ENCODE data around the gene GFI1B.

DNA sequence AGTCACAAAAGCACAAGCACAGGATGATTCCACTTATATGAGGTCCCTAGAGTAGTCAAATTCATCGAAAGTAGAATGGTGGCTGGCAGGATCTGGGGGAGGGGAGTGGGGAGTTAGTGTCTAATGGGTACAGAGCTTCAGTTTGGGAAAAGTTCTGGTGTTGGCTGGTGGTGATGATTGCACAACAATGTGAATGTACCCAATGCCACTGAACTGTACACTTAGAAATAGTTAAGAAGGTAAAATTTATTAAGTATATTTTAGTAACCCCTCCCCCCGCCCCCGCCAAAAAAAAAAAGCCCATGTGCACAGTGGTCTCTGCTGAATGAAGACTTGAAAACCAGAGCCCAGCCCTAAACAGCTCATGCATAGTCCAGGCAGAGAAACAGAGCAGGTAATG, 27.5 kb downstream of the GFI1B start:
- TF ChIP-seq, protein P1, sequence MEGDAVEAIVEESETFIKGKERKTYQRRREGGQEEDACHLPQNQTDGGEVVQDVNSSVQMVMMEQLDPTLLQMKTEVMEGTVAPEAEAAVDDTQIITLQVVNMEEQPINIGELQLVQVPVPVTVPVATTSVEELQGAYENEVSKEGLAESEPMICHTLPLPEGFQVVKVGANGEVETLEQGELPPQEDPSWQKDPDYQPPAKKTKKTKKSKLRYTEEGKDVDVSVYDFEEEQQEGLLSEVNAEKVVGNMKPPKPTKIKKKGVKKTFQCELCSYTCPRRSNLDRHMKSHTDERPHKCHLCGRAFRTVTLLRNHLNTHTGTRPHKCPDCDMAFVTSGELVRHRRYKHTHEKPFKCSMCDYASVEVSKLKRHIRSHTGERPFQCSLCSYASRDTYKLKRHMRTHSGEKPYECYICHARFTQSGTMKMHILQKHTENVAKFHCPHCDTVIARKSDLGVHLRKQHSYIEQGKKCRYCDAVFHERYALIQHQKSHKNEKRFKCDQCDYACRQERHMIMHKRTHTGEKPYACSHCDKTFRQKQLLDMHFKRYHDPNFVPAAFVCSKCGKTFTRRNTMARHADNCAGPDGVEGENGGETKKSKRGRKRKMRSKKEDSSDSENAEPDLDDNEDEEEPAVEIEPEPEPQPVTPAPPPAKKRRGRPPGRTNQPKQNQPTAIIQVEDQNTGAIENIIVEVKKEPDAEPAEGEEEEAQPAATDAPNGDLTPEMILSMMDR (tag by site-specific recombination; IDR thresholded peaks at IDR 0.05): no peak
- TF ChIP-seq SETDB1 (IDR thresholded peaks at IDR 0.05; ENCODE audit: insufficient read length, low read length) (no peak), ZNF239 (tag by site-specific recombination; IDR thresholded peaks at IDR 0.05) (no peak), ZNF785 (tag by site-specific recombination; IDR thresholded peaks at IDR 0.05) (no peak), MYNN (tag by site-specific recombination; IDR thresholded peaks at IDR 0.05; ENCODE audit: borderline replicate concordance) (no peak), ZBTB48 (tag by site-specific recombination; IDR thresholded peaks at IDR 0.05) (no peak), ZNF658 (tag by site-specific recombination; IDR thresholded peaks at IDR 0.05) (no peak), ZNF10 (tag by site-specific recombination; IDR thresholded peaks at IDR 0.05) (no peak), KLF10 (tag by site-specific recombination; IDR thresholded peaks at IDR 0.05) (no peak), ZNF138 (tag by site-specific recombination; IDR thresholded peaks at IDR 0.05; ENCODE audit: borderline replicate concordance) (no peak), ZNF747 (tag by site-specific recombination; IDR thresholded peaks at IDR 0.05) (no peak), ZNF768 (tag by site-specific recombination; IDR thresholded peaks at IDR 0.05) (no peak), ZNF654 (tag by site-specific recombination; IDR thresholded peaks at IDR 0.05; ENCODE audit: low read depth) (no peak)
- TF ChIP-seq, protein P2, sequence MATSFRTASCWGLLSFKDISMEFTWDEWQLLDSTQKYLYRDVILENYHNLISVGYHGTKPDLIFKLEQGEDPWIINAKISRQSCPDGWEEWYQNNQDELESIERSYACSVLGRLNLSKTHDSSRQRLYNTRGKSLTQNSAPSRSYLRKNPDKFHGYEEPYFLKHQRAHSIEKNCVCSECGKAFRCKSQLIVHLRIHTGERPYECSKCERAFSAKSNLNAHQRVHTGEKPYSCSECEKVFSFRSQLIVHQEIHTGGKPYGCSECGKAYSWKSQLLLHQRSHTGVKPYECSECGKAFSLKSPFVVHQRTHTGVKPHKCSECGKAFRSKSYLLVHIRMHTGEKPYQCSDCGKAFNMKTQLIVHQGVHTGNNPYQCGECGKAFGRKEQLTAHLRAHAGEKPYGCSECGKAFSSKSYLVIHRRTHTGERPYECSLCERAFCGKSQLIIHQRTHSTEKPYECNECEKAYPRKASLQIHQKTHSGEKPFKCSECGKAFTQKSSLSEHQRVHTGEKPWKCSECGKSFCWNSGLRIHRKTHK (tag by site-specific recombination; IDR thresholded peaks at IDR 0.05): no peak
